HEK293 (cell line): ENCODE results near the gene ZNF468.

Source experiments
- ZNF112 ChIP-seq: fragments of 450-650 bp; formaldehyde crosslinking; IDR thresholded peaks from 2 replicates; pipeline ENCODE4 v1.5.0; 2017; ENCODE audit warnings: missing biosample characterization, missing genetic modification characterization
- ZNF146 ChIP-seq: fragments of 450-650 bp; formaldehyde crosslinking; IDR thresholded peaks from 2 replicates; pipeline ENCODE4 v1.5.1; 2016; ENCODE audit warnings: missing biosample characterization, missing genetic modification characterization
- ZNF175 ChIP-seq: fragments of 450-650 bp; formaldehyde crosslinking; IDR thresholded peaks from 2 replicates; pipeline ENCODE4 v1.5.1; 2016; ENCODE audit warnings: missing biosample characterization, missing genetic modification characterization
- ZNF239 ChIP-seq: fragments of 450-650 bp; formaldehyde crosslinking; IDR thresholded peaks from 2 replicates; pipeline ENCODE4 v1.5.1; 2016; ENCODE audit warnings: missing biosample characterization, missing genetic modification characterization
- ZNF274 ChIP-seq, 2 experiments: fragments of 200-500 bp in 1 of 2; fragments of 450-650 bp in 1 of 2; sonication (Bioruptor generic) in 1 of 2; formaldehyde crosslinking in 1 of 2; IDR thresholded peaks; 2 replicates each; pipeline versions ENCODE4 v1.5.1 to v1.6.1; 2014 to 2016; ENCODE audit warnings: borderline replicate concordance in 1 of 2, inconsistent platforms in 1 of 2, low read length in 1 of 2, missing biosample characterization in 1 of 2, missing genetic modification characterization in 1 of 2
- ZNF623 ChIP-seq: fragments of 450-650 bp; formaldehyde crosslinking; IDR thresholded peaks from 2 replicates; pipeline ENCODE4 v1.5.1; 2016; ENCODE audit warnings: missing biosample characterization, missing genetic modification characterization
- ZNF777 ChIP-seq: fragments of 450-650 bp; formaldehyde crosslinking; IDR thresholded peaks from 2 replicates; pipeline ENCODE4 v1.5.1; 2017; ENCODE audit warnings: missing biosample characterization, missing genetic modification characterization, borderline replicate concordance
- TF ChIP-seq, protein P1 (sequence below): fragments of 450-650 bp; formaldehyde crosslinking; IDR thresholded peaks from 2 replicates; pipeline ENCODE4 v1.5.1; 2016; ENCODE audit warnings: missing biosample characterization, missing genetic modification characterization
- TF ChIP-seq, protein P2 (sequence below): fragments of 450-650 bp; formaldehyde crosslinking; IDR thresholded peaks from 2 replicates; pipeline ENCODE4 v1.5.1; 2017; ENCODE audit warnings: missing biosample characterization, missing genetic modification characterization
- TF ChIP-seq, protein P3 (sequence below): fragments of 450-650 bp; formaldehyde crosslinking; IDR thresholded peaks from 2 replicates; pipeline ENCODE4 v1.5.1; 2016; ENCODE audit warnings: missing biosample characterization, missing genetic modification characterization

DNA sequence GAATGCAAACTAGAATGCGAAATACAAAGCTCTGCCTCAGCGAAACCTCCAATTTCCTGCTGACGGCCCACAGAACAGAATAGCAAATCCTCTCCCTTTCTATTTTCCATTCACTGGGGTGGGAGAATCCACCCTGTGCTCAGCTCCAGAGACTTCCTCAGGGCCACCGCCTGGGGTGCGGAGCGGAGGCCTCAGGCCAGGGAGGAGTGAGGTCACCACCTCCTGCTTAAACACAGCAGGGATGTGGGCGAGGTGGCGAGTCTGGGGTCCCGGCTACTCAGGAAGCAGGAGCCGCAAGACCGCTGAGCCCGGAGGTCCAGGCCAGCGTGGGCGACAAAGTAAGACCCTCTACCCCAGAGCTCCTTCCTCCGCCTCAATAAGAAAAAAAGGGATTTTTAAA is 40.7 kb upstream of the ZNF468 start:
- TF ChIP-seq ZNF239 (tag by site-specific recombination) (no peak), ZNF175 (tag by site-specific recombination) (no peak), ZNF146 (tag by site-specific recombination) (no peak), ZNF274 (IDR thresholded peaks at IDR 0.05; ENCODE audit: low read length) (no peak), ZNF274 (tag by site-specific recombination; IDR thresholded peaks at IDR 0.05; ENCODE audit: borderline replicate concordance) (no peak), ZNF777 (tag by site-specific recombination) (no peak), ZNF623 (tag by site-specific recombination) (no peak), ZNF112 (tag by site-specific recombination) (no peak)
- TF ChIP-seq, protein P1, sequence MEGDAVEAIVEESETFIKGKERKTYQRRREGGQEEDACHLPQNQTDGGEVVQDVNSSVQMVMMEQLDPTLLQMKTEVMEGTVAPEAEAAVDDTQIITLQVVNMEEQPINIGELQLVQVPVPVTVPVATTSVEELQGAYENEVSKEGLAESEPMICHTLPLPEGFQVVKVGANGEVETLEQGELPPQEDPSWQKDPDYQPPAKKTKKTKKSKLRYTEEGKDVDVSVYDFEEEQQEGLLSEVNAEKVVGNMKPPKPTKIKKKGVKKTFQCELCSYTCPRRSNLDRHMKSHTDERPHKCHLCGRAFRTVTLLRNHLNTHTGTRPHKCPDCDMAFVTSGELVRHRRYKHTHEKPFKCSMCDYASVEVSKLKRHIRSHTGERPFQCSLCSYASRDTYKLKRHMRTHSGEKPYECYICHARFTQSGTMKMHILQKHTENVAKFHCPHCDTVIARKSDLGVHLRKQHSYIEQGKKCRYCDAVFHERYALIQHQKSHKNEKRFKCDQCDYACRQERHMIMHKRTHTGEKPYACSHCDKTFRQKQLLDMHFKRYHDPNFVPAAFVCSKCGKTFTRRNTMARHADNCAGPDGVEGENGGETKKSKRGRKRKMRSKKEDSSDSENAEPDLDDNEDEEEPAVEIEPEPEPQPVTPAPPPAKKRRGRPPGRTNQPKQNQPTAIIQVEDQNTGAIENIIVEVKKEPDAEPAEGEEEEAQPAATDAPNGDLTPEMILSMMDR: no peak
- TF ChIP-seq, protein P2, sequence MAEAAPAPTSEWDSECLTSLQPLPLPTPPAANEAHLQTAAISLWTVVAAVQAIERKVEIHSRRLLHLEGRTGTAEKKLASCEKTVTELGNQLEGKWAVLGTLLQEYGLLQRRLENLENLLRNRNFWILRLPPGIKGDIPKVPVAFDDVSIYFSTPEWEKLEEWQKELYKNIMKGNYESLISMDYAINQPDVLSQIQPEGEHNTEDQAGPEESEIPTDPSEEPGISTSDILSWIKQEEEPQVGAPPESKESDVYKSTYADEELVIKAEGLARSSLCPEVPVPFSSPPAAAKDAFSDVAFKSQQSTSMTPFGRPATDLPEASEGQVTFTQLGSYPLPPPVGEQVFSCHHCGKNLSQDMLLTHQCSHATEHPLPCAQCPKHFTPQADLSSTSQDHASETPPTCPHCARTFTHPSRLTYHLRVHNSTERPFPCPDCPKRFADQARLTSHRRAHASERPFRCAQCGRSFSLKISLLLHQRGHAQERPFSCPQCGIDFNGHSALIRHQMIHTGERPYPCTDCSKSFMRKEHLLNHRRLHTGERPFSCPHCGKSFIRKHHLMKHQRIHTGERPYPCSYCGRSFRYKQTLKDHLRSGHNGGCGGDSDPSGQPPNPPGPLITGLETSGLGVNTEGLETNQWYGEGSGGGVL (tag by site-specific recombination): no peak
- TF ChIP-seq, protein P3, sequence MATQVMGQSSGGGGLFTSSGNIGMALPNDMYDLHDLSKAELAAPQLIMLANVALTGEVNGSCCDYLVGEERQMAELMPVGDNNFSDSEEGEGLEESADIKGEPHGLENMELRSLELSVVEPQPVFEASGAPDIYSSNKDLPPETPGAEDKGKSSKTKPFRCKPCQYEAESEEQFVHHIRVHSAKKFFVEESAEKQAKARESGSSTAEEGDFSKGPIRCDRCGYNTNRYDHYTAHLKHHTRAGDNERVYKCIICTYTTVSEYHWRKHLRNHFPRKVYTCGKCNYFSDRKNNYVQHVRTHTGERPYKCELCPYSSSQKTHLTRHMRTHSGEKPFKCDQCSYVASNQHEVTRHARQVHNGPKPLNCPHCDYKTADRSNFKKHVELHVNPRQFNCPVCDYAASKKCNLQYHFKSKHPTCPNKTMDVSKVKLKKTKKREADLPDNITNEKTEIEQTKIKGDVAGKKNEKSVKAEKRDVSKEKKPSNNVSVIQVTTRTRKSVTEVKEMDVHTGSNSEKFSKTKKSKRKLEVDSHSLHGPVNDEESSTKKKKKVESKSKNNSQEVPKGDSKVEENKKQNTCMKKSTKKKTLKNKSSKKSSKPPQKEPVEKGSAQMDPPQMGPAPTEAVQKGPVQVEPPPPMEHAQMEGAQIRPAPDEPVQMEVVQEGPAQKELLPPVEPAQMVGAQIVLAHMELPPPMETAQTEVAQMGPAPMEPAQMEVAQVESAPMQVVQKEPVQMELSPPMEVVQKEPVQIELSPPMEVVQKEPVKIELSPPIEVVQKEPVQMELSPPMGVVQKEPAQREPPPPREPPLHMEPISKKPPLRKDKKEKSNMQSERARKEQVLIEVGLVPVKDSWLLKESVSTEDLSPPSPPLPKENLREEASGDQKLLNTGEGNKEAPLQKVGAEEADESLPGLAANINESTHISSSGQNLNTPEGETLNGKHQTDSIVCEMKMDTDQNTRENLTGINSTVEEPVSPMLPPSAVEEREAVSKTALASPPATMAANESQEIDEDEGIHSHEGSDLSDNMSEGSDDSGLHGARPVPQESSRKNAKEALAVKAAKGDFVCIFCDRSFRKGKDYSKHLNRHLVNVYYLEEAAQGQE (tag by site-specific recombination): no peak
